ENCODE data around the gene RFX6. TPM values are rescaled to one million over a fixed set of nuclear protein-coding genes. Genes with fewer than 3 reads are reported as not detected.

Gene RFX6
- total and polyA plus RNA-seq, 10 of the 15 experiments (the other 5 are each of a cell fraction or from before 2014, with no cell fraction given) = not detected

DNA sequence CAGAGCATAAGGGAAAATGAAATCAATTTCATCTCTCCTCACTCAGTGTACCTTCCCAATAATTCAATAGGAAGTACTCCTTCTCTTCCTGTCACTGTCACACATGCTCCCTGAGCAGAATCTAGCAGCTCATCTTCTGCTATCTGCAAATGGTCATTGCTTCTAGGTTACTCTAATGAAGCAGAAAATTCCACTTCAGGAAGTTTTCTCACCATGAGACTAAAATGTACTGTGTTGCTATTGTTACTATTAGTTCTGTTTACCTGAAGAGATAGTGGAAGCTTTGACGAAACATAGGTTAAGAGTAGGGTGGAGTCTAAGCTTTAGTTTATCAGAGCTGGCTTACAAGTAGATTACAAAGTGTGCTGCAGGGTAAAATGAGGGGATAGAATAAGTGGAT, 52.8 kb downstream of the RFX6 start:
- no peaks in the 10 kb centered on the region for H3K36me3 ChIP-seq (ENCODE audit: control insufficient read depth in 2 of 2, insufficient read depth in 2 of 2, low read length in 1 of 2)
- TF ChIP-seq RB1 (IDR thresholded peaks at IDR 0.05; ENCODE audit: borderline replicate concordance) = no peak
- no peak for TF ChIP-seq MAX (IDR thresholded peaks at IDR 0.05; ENCODE audit: low read depth, low read length)
- TF ChIP-seq PAX5 (IDR thresholded peaks at IDR 0.05; ENCODE audit: borderline replicate concordance, low read depth, low read length) = no peak
- TF ChIP-seq SMAD5 (IDR thresholded peaks at IDR 0.05; ENCODE audit: low read depth) = no peak
- TF ChIP-seq, protein P1, sequence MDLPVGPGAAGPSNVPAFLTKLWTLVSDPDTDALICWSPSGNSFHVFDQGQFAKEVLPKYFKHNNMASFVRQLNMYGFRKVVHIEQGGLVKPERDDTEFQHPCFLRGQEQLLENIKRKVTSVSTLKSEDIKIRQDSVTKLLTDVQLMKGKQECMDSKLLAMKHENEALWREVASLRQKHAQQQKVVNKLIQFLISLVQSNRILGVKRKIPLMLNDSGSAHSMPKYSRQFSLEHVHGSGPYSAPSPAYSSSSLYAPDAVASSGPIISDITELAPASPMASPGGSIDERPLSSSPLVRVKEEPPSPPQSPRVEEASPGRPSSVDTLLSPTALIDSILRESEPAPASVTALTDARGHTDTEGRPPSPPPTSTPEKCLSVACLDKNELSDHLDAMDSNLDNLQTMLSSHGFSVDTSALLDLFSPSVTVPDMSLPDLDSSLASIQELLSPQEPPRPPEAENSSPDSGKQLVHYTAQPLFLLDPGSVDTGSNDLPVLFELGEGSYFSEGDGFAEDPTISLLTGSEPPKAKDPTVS (IDR thresholded peaks at IDR 0.05; ENCODE audit: low read depth, low read length) = no peak
- TF ChIP-seq KAT2A (conservative IDR thresholded peaks at IDR 0.05; ENCODE audit: control insufficient read depth, low read depth, low read length) = no peak
- TF ChIP-seq SUZ12 (IDR thresholded peaks at IDR 0.05; ENCODE audit: unreplicated experiment) = no peak
- no peak for TF ChIP-seq JUNB (IDR thresholded peaks at IDR 0.05)
- TF ChIP-seq TCF12 (IDR thresholded peaks at IDR 0.05; ENCODE audit: low read depth, low read length) = no peak
- TF ChIP-seq TCF3 (IDR thresholded peaks at IDR 0.05; ENCODE audit: borderline replicate concordance, insufficient read depth, low read depth, low read length) = no peak
- TF ChIP-seq EGR1 (IDR thresholded peaks at IDR 0.05; ENCODE audit: borderline replicate concordance in 1 of 2, low read depth in 2 of 2, low read length in 2 of 2) = no peak
- TF ChIP-seq, protein P2, sequence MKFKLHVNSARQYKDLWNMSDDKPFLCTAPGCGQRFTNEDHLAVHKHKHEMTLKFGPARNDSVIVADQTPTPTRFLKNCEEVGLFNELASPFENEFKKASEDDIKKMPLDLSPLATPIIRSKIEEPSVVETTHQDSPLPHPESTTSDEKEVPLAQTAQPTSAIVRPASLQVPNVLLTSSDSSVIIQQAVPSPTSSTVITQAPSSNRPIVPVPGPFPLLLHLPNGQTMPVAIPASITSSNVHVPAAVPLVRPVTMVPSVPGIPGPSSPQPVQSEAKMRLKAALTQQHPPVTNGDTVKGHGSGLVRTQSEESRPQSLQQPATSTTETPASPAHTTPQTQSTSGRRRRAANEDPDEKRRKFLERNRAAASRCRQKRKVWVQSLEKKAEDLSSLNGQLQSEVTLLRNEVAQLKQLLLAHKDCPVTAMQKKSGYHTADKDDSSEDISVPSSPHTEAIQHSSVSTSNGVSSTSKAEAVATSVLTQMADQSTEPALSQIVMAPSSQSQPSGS (IDR thresholded peaks at IDR 0.05; ENCODE audit: low read length) = no peak
- TF ChIP-seq ZBTB4 (CRISPR knock-in tag; IDR thresholded peaks at IDR 0.05) = no peak
- no peak for TF ChIP-seq FOS (IDR thresholded peaks at IDR 0.05; ENCODE audit: borderline replicate concordance, extremely low read depth, insufficient read length)
- TF ChIP-seq STAT1 (conservative IDR thresholded peaks at IDR 0.05) = no peak
- no peak for TF ChIP-seq ZNF217 (IDR thresholded peaks at IDR 0.05)
- 35% methylated on average over 1 of the region's 1 CpG for WGBS (ENCODE audit: insufficient coverage, insufficient replicate concordance, low lambda C conversion rate, missing lambda C conversion rate)
- H3K27ac ChIP-seq (ENCODE audit: control insufficient read depth, insufficient read depth) = no peak overlapping the region
- no peaks in the 10 kb centered on the region; a peak in 1 of 4 replicates for H3K27me3 ChIP-seq (replicated peaks in 1 of 2; ENCODE audit: control insufficient read depth in 2 of 2, insufficient read depth in 2 of 2, low read length in 1 of 2)
- H3K4me3 ChIP-seq = no peak overlapping the region
- POLR2A ChIA-PET = no interaction called here
- DNase-seq (ENCODE audit: low read depth, low spot score) = no peak
- RAD21 ChIA-PET (ENCODE audit: unreplicated experiment) = no interaction called here
- H2AFZ ChIP-seq (ENCODE audit: control insufficient read depth, low read depth, low read length) = no peak overlapping the region
- no peaks in the 10 kb centered on the region for H3K9me3 ChIP-seq (replicated peaks; ENCODE audit: control insufficient read depth, insufficient read depth, low read length)
- no peak for FAIRE-seq
- CTCF ChIA-PET = interaction anchor here (1.6 kb wide), 1 partner anchor 15 kb away, joined by 4 read pairs; no protein-coding TSS in a partner anchor
- BruUV-seq (replicated peaks) = no TSS peak
- no peak for ATAC-seq
- H4K20me1 ChIP-seq (ENCODE audit: control insufficient read depth, insufficient read depth) = no peaks in the 10 kb centered on the region
- SMC1A ChIA-PET (ENCODE audit: uncharacterized antibody, unreplicated experiment) = no interaction called here
- no peak overlapping the region for H3K9ac ChIP-seq (ENCODE audit: control insufficient read depth, insufficient read depth, low read length)
- intact Hi-C loops (cut with micrococcal nuclease; ENCODE audit: unreplicated experiment) = no loop called here
- in situ Hi-C loops (cut with MboI) = no loop called here
- H3K4me2 ChIP-seq (ENCODE audit: control insufficient read depth, insufficient read depth) = no peak overlapping the region
- H3K79me2 ChIP-seq (ENCODE audit: control insufficient read depth, insufficient read depth, low read length) = no peaks in the 10 kb centered on the region
- no peaks in the 10 kb centered on the region for H3K4me1 ChIP-seq (ENCODE audit: control insufficient read depth, insufficient read depth, low read length)

All from GM12878 (cell line).